IPS-11a (cell line): ENCODE data around the gene RNF186.
"Not testable (repeated sequence)": the region's sequence is repeated elsewhere in the genome, so short reads cannot be mapped to it uniquely, and the experiment has no call there.

Source experiments
- H3K4me3 ChIP-seq: one replicate; pipeline ENCODE4 v1.5.1; 2013; ENCODE audit warnings: low read depth, low read length, control low read depth

Gene RNF186

DNA sequence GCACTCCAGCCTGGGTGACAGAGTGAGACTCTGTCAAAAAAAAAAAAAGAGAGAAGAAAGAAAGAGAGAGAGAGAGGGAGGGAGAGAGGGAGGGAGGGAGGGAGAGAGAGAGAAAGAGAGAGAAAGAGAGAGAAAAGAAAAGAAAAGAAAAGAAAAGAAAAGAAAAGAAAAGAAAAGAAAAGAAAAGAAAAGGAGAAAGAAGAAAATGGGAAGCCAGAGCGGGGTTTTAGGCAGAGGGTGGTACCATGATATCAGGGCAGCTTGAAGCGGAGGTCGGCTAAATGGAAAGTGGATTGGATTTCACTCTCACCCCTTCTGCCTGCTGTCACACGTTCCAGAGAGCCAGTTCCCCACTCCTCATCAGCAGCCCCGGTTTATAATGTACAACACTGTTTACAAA is 17.3 kb downstream of the RNF186 start:
- H3K4me3 ChIP-seq = no peak overlapping the region

DNA sequence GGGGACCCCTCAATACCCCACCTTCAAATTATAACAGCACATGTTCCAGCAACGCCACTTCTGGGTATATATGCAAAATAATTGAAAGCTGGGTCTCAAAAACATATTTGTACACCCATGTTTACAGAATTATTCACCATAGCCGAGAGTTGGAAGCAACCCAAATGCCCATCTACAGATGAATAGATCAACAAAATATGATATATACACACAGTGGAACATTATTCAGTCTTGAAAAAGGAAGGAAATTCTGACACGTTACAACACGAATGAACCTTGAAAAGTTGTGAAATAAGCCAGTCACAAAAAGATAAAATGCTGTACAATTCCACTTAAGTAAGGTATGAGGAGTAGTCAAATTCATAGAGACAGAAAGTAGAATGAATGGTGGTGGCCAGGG is 20.5 kb downstream of the RNF186 start:
- no peak overlapping the region for H3K4me3 ChIP-seq

DNA sequence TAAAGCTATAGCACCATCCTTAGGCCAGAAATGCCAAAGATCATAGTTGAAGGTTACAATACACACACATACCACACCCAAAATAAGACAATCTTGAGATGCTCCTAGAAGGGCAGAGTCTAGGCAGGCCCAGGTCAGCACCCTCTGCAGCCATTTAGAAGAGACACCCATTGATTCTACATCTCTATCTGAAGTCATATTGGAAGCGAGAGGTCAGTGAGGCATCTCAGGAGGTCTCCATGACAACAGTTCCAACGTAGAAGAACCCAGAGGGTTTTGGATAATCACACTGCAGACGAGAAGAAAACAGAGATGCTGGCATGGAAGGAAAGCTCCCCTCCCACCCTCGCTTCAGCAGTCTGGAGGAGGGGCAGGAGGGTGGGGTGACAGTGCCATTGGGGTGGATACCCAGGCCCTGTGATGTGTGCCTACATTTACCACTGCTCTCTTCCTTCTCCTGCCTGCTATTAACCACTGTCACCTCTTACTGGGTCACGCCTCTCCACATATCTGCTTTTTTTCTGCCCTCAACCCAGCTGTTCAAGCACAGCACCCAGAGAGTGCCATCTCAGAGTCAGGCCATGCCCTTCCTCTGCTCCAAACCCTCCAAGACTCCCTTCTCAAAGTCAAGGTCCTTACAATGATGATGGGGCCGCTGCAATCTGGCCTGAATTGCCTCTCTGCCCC is 21.6 kb downstream of the RNF186 start:
- no peak overlapping the region for H3K4me3 ChIP-seq

DNA sequence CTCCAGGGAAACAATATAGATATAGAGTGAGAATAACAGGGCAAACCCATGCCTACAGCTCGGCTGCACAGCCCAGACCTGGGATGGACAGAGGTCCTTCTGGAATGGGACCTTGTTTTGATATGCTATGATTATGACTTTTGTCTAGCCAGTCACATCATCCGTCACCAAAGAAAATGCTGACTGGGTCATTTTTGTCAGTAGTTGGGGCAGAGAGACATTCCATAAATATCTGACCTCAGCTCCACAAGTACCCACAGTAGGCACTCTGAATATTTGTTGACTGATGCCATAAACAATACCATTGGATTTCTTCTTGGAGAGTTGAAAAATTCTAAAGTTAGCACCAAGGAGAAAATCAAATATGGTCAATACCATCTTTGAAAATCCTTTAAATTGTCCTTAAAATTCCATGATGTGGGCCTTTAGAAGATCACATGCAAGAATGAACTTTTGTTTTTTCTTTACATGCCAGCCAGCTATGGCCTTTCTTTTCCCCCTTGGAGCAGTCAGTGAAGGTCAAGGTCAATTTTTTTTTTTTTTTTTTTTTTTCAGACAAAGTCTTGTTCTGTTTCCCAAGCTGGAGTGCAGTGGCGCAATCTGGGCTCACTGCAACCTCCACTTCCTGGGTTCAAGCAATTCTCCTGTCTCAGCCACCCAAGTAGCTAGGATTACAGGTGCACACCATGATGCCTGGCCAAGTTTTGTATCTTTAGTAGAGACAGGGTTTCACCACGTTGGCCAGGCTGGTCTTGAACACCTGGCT is 22.7 kb downstream of the RNF186 start:
- no peak overlapping the region for H3K4me3 ChIP-seq

DNA sequence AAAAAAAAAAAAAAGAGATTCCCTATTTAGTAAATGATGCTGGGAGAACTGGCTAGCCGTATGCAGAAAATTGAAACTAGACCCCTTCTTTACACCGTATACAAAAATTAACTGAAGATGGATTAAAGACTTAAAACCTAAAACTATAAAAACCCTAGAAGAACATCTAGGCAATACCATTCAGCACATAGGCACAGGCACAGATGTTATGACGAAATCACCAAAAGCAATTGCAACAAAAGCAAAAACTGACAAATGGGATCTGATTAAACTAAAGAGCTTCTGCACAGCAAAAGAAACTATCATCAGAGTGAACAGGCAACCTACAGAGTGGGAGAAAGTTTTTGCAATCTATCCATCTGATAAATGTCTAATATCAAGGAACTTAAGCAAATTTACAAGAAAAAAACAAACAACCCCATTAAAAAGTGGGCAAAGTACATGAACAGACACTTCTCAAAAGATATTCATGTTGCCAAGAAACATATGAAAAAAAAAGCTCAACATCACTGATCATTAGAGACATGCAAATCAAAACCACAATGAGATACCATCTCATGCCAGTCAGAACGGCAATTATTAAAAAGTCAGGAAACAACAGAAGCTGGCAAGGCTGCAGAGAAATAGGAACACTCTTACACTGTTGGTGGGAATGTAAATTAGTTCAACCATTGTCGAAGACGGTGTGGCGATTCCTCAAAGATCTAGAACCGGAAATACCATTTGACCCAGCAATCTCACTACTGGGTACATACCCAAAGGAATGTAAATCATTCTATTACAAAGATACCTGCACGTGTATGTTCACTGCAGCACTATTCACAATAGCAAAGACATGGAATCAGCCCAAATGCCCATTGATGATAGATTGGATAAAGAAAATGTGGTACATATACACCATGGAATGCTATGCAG is 24.8 kb downstream of the RNF186 start:
- H3K4me3 ChIP-seq = not testable (repeated sequence)

DNA sequence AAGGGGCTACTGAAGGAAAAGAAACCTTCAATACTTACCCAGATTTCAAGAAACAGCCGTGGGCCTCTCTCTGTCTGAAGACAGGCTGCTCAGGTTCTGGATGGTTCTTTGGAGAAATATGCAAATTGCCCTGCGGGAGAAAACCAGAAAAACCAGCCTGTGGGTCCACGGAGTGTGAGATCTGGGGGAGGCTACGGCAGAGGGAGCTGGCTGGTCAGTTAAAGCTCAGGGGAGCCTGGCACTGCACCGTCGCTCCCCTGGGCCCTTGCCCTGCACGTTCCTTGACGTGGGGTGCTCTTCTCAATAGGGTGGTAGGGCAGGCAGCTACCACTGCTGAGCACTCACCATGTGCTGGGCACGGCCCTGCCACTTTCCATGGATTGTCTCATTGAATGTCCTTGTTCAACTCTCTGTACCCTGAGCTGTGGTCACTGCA is 28.1 kb downstream of the RNF186 start:
- H3K4me3 ChIP-seq = no peak overlapping the region

DNA sequence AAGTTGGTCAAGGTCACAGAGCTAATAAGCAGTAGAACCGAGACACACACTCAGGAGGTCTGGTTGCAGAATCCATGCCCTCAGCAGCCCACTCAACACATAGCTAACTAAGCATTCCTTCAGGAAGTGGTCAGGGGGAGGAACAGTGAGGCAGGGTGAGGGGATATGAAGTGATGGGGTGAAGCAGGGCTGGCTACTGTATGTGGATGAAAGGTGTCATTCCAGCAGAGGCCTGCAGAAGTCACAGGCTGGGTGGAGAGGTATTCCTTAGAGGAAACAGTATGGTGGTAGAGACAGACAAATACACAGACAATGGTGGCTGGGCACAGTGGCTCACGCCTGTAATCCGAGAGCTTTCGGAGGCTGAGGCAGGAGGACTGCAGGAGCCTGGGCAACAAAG is 29.4 kb downstream of the RNF186 start:
- H3K4me3 ChIP-seq = no peak overlapping the region

DNA sequence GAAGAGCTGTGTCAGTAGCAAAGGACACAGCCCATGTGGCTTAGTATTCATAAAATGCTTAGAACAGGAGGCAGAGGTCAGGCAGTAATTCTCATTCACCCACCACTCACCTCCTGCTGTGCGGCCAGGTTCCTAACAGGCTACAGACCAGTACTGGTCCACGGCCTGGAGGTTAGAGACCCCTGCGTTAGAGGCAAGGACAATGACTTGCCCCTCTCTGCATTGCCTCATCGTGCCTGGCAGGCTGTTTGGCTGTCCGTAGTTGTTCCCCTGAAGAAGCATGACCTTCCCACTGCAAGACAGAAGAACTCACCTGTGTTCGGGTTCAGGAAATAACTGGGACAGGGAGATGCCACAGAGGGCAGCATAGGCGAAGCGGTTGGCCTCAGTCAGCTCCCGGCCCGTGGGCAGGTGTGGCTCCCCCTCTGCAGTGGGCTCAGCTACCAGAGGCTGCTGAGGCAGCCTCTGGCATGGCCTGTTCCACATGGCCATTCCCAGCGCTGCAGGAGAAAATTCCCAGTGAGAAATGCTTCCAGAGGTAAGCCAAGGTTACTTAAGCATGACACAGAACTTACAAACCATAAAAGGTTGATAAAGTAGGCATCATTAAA is 34.7 kb downstream of the RNF186 start:
- H3K4me3 ChIP-seq = no peak overlapping the region

DNA sequence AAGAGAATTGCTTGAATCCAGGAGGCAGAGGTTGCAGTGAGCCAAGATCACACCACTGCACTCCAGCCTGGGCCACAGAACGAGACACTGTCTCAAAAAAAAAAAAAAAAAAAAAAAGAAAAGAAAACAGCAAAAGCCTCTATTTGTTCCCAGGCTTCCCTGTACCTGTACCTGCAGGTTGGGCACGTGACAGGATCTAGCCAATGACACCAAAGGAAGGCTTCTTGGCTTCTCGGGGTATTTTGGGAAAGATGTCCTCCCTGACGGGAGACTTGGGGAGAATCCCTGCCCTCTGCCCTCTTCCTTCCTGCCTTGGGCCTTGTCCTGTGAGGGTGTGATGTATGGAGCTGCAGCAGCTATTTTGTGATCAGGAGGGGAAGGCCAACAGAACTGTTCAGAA is 38.1 kb downstream of the RNF186 start:
- no peak overlapping the region for H3K4me3 ChIP-seq

DNA sequence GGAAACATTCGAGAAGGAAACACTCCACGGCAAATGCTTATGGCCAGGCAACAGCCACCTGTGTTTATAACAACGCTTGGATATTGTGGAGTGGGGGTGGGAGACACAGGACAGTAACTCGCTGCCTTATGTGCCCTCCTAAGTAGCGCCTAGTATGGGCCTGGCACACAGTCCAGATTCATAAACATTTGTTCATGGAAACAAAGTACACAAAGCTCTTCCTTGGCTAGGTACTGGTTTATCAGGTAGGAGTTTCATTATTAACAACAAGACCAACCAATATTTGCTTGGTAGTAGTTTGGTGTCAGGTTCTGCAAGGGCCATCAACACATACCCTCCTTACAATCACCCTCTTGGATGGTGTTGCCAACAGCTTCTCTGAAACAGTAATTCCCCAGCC is 38.8 kb downstream of the RNF186 start:
- no peak overlapping the region for H3K4me3 ChIP-seq

DNA sequence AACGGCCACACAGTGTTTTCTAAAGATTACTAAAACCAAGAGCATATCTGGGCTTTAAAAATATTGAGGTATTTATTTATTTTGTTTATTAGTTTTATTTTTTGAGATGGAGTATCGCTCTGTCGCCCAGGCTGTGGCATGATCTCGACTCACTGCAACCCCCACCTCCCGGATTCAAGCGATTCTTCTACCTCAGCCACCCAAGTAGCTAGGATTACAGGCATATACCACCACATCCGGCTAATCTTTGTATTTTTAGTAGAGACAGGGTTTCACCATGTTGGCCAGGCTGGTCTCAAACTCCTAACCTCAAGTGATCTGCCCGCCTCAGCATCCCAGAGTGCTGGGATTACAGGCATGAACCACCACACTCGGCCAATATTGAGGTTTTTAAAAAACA is 39.3 kb downstream of the RNF186 start:
- H3K4me3 ChIP-seq = no peak overlapping the region

DNA sequence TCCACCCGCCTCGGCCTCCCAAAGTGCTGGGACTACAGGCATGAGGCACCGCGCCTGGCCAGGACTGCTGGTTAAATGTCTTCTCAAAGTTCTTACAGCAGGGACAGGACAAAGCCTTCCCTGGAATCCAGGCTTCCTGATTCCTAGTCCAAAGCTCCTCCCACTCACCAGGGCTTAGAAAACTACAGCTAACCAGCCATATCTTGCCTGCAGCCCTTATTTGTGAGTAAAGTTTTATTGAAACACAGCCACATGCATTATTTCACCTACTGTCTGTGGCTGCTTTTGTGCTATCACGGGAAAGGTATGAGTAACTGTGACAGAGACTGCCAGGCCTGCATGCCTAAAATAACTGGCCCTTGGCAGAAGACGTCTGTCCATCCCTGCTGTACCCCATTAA is 39.8 kb downstream of the RNF186 start:
- H3K4me3 ChIP-seq = no peak overlapping the region

DNA sequence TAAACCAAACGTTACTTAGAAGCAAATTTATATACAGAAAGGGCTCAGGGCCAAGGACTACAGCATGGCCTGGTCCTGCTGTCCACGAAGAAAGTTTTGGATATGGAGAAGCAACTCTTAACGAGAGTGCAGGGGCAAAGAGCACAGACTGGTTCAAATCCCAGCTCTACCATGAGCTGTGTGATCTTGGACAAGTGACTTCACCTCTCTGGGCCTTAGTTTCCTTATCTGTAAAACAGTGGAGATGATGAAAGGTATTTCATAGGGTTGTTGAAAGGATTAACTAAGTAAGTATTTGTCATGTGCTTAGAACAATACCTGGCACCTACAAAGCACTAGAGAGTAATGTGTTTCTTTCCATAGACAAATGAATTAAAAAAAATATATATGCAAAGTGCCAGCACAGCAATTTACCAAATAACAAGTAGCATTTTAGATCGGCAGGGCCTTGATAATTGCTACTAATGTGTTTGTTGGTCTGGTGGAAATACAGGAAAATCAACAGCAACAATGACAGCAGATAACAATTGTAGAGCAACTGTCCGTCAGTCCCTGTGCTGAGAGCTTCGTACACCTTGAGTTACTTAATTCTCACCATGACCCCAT is 40.8 kb downstream of the RNF186 start:
- H3K4me3 ChIP-seq = no peak overlapping the region

DNA sequence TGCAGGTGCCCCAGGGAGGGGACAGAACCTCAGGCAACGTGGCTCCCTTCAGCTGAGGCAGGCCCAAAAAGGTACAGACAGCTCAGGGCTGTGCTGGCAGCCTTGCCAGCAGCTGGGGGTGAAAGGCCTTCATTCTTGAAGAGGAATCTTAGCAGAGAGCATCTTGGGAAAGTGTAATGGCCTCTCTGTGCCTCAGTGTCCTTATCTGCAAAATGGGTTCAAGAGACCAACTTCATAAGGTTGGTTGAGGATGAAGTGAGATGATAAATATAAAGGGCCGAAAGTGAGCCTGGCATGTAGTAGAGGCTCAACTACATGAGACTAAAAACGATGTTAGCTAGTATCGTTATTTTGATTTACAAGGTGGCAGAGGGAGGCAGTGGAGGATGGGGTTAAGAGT is 41.6 kb downstream of the RNF186 start:
- no peak overlapping the region for H3K4me3 ChIP-seq

DNA sequence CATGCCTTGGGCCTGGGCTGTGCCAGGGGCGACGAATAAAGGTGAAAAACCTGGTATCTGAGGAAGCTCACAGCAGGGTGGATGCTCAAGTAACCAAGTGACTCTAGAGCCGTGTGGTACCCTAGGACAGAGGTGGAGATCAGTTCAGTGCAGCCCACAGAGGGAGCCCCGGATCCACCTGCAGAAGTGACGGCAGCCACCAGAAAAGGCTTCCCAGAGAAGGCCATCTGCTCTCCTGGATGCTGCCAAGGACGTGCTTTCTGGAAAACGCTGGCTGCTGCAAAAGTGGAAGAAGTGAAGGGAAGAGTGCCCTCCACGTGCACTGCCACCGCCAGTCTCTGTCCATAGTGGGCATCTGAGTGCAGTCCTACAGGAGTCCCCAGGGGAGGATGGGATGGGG is 43.0 kb downstream of the RNF186 start:
- H3K4me3 ChIP-seq = no peak overlapping the region

DNA sequence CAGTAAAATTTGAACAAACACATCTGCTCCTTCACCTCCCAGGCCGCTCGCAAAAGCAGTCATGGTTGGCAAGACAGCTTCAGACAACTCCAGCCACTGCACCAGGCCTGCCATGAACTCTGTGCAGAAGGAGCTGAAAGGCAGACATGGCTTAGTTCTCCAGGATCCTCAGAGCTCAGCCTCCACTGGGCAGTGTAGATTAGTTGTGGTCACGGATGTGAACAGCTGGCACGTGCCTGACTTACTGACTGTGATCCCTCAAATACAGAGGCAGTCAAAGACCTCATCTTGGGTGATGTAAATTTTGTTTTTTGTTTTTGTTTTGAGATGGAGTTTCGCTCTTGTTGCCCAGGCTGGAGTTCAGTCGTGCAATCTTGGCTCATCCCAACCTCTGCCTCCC is 43.7 kb downstream of the RNF186 start:
- no peak overlapping the region for H3K4me3 ChIP-seq

DNA sequence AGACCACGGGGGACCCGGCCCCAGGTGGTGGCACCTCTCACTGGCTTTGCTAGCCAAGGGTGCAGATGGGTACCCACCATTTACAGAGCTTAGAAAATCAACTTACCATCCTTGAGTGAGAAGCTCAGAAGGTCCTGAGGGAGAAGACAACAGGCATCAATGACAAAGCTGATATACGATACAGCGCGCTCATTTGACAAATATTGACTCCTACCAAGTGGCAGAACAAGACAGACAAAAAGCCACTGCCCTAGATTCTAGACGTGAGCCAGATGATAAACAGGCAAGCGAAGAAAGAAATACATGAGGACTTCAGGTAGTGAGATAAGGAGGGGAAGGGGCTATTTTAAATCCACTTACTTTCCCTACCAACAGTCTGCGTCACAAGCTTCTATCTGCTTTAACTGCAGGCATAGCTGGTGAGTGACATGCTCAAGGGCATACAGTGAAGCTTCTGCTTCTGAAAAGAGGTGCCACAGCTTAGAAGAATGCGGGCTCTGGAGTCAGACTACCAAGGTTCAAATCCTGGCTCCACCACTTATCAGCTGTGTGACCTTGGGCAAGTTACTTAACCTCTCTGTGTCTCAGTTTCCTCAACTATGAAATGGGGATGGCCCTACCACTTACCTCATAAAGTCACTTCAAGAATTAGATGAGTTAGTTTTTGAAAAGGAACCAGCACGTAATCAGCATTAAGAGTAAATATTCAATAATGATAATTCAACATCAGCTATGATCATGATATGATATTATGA is 44.5 kb downstream of the RNF186 start:
- H3K4me3 ChIP-seq = no peak overlapping the region

DNA sequence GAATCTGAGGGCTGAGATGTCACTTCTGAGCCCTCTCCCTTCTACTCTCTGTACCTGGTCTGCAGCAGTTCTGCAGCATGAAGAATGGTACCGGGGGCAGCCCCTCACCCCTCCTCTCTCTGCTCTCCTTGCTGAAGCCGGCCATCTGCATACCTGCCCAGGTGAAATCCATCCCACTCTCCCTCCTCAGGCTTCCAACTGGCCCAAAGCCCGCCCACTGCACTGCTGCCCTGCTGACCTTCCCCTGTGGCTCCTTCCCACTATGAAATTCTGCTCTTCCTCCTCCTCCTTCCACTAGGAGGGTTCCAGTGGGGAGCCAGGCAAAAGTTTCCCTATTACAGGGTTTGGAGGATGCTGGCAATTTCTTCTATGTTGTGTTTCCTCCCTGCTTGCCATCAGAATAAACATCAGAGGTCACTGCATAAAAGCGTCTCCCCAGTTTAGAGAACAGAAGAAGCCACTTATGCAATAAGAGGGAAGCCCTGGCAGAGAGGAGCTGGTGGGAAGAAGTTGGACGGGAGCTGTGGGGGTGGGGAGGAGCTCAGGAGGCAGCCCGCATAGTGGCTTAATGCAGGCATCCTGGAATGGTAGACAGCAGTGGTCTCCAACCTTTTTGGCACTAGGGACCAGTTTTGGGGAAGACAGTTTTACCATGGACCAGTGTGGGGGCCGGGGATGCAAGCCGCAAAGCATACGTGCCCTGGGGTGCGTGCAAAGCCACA is 45.7 kb downstream of the RNF186 start:
- H3K4me3 ChIP-seq = no peak overlapping the region
